ENCODE data around the gene AADAT. TPM values are rescaled to one million over a fixed set of nuclear protein-coding genes. Genes with fewer than 3 reads are reported as not detected.
"Not testable (repeated sequence)": the region's sequence is repeated elsewhere in the genome, so short reads cannot be mapped to it uniquely, and the experiment has no call there.

AADAT gene
- total and polyA plus RNA-seq, 9 donors: 3.1 to 11.3 (median 5.1) TPM

DNA sequence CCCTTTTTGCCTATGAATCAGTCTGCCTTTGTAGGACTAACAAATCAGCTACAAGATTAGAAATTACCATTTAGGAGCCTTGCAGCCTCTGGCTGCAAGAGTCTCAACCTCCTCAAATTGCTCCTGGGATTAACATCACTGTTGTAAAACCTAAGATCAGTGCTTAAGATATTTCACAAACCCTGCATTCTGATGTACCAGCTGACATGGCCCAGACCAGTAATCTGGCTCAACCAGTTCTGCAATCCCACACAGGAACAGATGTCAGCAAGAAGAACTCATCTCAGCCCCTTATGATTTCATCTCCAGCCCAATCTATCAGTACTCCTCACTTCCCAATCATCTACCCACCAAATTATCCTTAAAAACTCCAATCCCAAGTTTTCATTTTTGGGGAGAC is 32.5 kb upstream of the AADAT start:
- intact Hi-C loops (cut with DNase I): no loop called here
- no peak for DNase-seq
- H3K27me3 ChIP-seq: no peaks in the 10 kb centered on the region
- H3K9me3 ChIP-seq: no peaks in the 10 kb centered on the region
- no peak overlapping the region for H3K27ac ChIP-seq
- H3K36me3 ChIP-seq: no peaks in the 10 kb centered on the region
- no peak overlapping the region for H3K4me3 ChIP-seq
- no peaks in the 10 kb centered on the region for H3K4me1 ChIP-seq (ENCODE audit: insufficient read depth)
- TF ChIP-seq EP300 (IDR thresholded peaks at IDR 0.05) (no peak), POLR2A (IDR thresholded peaks at IDR 0.05) (no peak)
- TF ChIP-seq, protein P1, sequence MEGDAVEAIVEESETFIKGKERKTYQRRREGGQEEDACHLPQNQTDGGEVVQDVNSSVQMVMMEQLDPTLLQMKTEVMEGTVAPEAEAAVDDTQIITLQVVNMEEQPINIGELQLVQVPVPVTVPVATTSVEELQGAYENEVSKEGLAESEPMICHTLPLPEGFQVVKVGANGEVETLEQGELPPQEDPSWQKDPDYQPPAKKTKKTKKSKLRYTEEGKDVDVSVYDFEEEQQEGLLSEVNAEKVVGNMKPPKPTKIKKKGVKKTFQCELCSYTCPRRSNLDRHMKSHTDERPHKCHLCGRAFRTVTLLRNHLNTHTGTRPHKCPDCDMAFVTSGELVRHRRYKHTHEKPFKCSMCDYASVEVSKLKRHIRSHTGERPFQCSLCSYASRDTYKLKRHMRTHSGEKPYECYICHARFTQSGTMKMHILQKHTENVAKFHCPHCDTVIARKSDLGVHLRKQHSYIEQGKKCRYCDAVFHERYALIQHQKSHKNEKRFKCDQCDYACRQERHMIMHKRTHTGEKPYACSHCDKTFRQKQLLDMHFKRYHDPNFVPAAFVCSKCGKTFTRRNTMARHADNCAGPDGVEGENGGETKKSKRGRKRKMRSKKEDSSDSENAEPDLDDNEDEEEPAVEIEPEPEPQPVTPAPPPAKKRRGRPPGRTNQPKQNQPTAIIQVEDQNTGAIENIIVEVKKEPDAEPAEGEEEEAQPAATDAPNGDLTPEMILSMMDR (IDR thresholded peaks at IDR 0.05): no peak

DNA sequence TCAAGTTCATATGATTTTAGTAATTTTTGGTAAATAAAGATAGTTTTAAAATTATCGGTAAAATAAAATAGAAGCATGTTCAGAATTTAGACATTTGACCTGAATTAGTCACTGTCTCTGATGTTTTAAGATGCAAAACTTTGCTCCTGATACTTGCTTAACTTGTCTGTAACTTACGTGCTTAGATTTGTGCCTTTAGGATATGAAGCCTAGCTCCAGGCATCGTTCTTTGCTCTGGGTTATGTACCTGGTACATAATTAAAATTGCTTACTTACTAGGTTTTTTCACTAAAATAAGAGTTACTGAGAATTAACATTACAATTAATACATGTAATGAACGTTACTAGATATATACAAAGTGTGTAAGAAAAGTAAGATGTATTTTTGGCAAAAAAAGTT is 24.9 kb upstream of the AADAT start:
- no peak for DNase-seq
- H3K9me3 ChIP-seq: no peaks in the 10 kb centered on the region
- H3K36me3 ChIP-seq: no peaks in the 10 kb centered on the region
- H3K4me3 ChIP-seq: no peak overlapping the region
- H3K27ac ChIP-seq: no peak overlapping the region
- intact Hi-C loops (cut with DNase I): no loop called here
- 66 to 83% (median 72%) methylated on average over 4 of the region's 4 CpGs for WGBS, 3 donors
- no peak for TF ChIP-seq EP300 (IDR thresholded peaks at IDR 0.05)
- TF ChIP-seq, protein P1 (IDR thresholded peaks at IDR 0.05): no peak
- TF ChIP-seq POLR2A (IDR thresholded peaks at IDR 0.05): no peak
- no peaks in the 10 kb centered on the region for H3K27me3 ChIP-seq
- no peaks in the 10 kb centered on the region for H3K4me1 ChIP-seq (ENCODE audit: insufficient read depth)

DNA sequence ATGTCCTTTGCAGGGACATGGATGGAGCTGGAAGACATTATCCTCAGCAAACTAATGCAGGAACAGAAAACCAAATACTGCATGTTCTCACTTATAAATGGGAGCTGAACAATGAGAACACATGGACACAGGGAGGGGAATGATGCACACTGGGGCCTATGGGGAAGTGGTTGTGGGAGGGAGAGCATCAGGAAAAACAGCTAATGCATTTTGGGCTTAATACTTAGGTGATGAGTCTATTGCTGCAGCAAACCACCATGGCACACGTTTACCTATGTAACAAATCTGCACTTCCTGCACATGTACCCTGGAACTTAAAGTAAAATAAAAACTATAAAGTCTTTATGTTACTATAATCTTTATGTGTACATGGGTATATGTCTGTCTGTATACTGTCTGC is 24.4 kb upstream of the AADAT start:
- H3K9me3 ChIP-seq; H3K36me3 ChIP-seq; H3K4me3 ChIP-seq; H3K27ac ChIP-seq; H3K27me3 ChIP-seq; H3K4me1 ChIP-seq (ENCODE audit: insufficient read depth); intact Hi-C loops (cut with DNase I); DNase-seq: not testable (repeated sequence)
- 35 to 59% (median 52%) methylated on average over 1 of the region's 1 CpG for WGBS, 3 donors

DNA sequence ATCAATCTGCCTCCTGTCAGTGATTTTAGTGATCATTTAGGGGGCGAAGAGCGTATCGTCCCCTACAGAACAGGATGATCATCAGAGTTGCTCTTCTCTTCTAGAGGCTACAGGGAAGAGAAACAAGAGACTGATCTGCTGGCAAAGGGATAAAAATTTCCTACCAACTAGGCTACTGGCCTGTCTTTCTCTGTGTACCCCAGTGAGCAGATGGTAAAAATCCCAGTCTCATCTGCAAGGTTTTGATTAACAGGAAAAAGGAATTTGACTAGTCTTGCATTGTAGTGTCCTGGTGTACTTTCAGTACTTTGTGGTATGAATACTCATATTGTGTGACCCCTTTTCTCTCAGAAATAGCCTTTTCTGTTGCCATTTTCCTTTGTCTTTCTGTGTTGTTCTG is 21.8 kb upstream of the AADAT start:
- Histone ChIP-seq H3K4me1 (ENCODE audit: insufficient read depth) (no peaks in the 10 kb centered on the region), H3K4me3 (no peak overlapping the region), H3K36me3 (no peaks in the 10 kb centered on the region), H3K9me3 (no peaks in the 10 kb centered on the region), H3K27ac (no peak overlapping the region), H3K27me3 (no peaks in the 10 kb centered on the region)
- 95 to 96% (median 95%) methylated on average over 3 of the region's 3 CpGs for WGBS, 3 donors
- intact Hi-C loops (cut with DNase I): no loop called here
- TF ChIP-seq, protein P1 (IDR thresholded peaks at IDR 0.05): no peak
- TF ChIP-seq EP300 (IDR thresholded peaks at IDR 0.05) (no peak), POLR2A (IDR thresholded peaks at IDR 0.05) (no peak)
- DNase-seq: no peak

DNA sequence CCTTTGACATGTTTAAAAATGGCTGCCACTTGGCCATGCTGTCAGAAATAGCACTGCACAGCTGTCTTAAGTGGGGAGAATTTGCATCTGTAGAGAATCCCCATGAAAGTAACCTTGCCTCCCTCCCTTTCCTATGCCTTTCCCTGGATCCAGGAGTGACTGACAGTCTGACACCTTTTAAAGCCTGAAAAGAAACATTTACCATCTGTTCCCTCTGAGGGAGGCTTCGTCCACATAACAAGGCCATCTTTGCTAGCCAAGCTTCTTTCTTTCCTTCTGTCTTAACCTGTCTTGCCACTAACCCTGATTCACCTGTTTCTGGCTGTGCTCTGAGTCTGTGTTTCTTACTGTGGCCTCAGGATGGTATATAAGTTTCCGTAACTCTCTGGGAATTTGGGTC is 21.3 kb upstream of the AADAT start:
- 73 to 81% (median 77%) methylated on average over 2 of the region's 2 CpGs for WGBS, 3 donors
- H3K36me3 ChIP-seq: no peaks in the 10 kb centered on the region
- DNase-seq: no peak

More for the DNA sequence above, 21.3 kb upstream of the AADAT start:
- H3K4me1 ChIP-seq (ENCODE audit: insufficient read depth): no peaks in the 10 kb centered on the region
- no peaks in the 10 kb centered on the region for H3K9me3 ChIP-seq
- TF ChIP-seq EP300 (IDR thresholded peaks at IDR 0.05): no peak
- TF ChIP-seq, protein P1 (IDR thresholded peaks at IDR 0.05): no peak
- no peak for TF ChIP-seq POLR2A (IDR thresholded peaks at IDR 0.05)
- H3K4me3 ChIP-seq: no peak overlapping the region
- no peak overlapping the region for H3K27ac ChIP-seq
- intact Hi-C loops (cut with DNase I): no loop called here
- no peaks in the 10 kb centered on the region for H3K27me3 ChIP-seq

All from ovary (tissue), 9 donors.